ENCODE measurements around the gene TPD52L2. TPM values are rescaled to one million over a fixed set of nuclear protein-coding genes. Genes with fewer than 3 reads are reported as not detected.

Gene TPD52L2
- total RNA-seq, 1 donor from 2014 or later: 112 TPM

DNA sequence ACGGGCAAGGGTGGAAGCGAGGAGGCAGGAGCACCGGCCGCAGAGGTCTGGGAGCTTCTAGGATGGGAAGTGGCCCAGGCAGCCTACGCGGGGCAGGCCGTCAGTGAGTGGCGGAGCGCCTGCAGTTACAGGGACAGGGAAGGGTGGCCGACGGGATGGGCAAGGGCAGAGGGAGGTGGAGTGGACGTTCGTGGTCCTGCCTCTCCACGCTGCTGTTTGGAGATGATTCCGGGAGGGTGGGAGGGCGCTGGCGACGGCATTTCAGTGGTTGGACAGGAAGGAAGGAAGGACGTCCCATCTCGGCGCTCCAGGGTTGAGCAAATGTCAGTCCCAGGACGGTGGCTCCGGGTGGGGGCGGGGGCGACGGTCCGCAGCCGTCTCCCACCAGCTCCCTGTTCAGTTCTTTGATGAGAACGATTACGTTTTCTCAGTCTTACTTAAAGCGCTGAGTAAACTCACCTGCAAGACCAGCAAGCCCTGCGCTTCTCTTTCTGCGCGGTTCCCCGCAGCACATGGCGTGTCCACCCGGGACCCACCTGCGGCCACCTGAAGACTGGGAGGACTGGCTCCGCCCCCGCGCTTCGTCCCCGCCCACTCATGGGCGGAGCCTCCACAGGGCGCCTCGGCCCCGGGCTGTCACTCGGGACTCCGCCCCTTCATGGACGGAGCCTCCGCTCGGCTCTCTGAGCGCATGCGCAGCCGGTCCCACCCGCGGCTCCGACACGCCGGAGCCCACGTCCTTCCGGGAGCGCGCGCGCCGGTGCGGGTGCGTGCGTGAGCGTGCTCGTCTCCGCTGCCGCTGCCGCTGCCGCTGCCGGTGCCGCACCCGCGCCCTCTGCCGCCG, 29.5 kb downstream of the TPD52L2 start, which contains the start of gene DNAJC5:
TSS of gene DNAJC5 (plus strand) at position 769 of the 844 bp plus-strand sequence. CDS start 33,220 bp downstream, outside the sequence.
- TF ChIP-seq CTCF (conservative IDR thresholded peaks at IDR 0.05; ENCODE audit: low read depth, low read length): no peak
- H3K4me3 ChIP-seq (ENCODE audit: low read depth, low read length): peak within 1 kb of the TSS; percentile 53
- DNase-seq (ENCODE audit: low read depth): no peak

GRCh38 chr20:63895202-63895951, 30.3 kb downstream of the TPD52L2 start:
- TF ChIP-seq CTCF (conservative IDR thresholded peaks at IDR 0.05; ENCODE audit: low read depth, low read length): no peak
- DNase-seq (ENCODE audit: low read depth): no peak

DNA sequence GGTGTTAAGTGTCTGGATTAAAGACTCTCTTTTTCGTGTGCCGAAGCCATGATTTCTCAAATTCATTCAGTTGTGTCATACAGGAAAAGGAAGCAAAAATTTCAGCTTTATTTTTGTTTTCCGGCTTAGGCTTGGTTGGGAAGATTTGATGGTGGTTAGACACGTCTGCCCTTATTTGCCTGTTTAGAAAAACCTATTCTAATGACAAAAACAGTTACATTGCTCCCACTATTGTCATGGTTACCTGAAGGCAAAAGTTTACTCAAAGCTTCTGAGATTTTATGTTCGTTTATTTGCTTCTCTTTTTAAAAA, 30.8 kb downstream of the TPD52L2 start:
- DNase-seq (ENCODE audit: low read depth): no peak
- no peak for TF ChIP-seq CTCF (conservative IDR thresholded peaks at IDR 0.05; ENCODE audit: low read depth, low read length)
- peak overlapping the region; percentile 53 for H3K4me3 ChIP-seq (ENCODE audit: low read depth, low read length)

More at GRCh38 chr20:63895202-63895951, 30.3 kb downstream of the TPD52L2 start:
- H3K4me3 ChIP-seq (ENCODE audit: low read depth, low read length): peak overlapping the region; percentile 53

- DNase-seq (ENCODE audit: low read depth): no peak
- no peak for TF ChIP-seq CTCF (conservative IDR thresholded peaks at IDR 0.05; ENCODE audit: low read depth, low read length)
- H3K4me3 ChIP-seq (ENCODE audit: low read depth, low read length): peak overlapping the region; percentile 53
These were observed 31.4 kb downstream of the TPD52L2 start for GRCh38 chr20:63896264-63897105.

DNA sequence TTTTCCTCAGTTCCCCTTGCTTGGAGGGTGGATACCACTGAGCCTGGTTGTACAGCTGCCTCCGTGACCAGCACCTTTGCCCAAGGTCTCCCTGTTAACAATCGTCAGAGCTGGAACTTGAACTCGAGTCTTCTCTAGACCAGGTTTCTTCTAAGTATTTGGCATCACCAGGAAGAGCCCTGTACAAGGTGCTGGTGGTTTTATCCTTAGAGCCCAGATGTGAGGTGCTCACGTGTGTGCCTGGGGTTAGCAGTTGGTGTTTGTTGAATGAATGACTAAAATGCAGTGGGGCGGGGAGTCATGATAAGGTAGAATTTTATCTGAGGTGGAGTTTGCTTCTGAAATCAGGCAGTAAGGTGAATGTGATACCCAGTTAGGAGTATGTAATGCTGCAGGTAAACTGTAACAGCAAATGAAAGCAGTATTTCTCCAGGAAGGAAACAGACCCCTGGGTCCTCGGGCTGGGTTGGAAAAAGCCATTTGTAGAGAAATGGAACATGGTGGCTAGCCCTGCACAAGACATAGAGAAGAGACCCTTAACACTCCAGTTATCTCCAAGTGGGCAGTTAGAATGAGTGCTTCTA, 33.0 kb downstream of the TPD52L2 start:
- DNase-seq (ENCODE audit: low read depth): no peak
- TF ChIP-seq CTCF (conservative IDR thresholded peaks at IDR 0.05; ENCODE audit: low read depth, low read length): no peak
- no peak overlapping the region for H3K4me3 ChIP-seq (ENCODE audit: low read depth, low read length)

DNA sequence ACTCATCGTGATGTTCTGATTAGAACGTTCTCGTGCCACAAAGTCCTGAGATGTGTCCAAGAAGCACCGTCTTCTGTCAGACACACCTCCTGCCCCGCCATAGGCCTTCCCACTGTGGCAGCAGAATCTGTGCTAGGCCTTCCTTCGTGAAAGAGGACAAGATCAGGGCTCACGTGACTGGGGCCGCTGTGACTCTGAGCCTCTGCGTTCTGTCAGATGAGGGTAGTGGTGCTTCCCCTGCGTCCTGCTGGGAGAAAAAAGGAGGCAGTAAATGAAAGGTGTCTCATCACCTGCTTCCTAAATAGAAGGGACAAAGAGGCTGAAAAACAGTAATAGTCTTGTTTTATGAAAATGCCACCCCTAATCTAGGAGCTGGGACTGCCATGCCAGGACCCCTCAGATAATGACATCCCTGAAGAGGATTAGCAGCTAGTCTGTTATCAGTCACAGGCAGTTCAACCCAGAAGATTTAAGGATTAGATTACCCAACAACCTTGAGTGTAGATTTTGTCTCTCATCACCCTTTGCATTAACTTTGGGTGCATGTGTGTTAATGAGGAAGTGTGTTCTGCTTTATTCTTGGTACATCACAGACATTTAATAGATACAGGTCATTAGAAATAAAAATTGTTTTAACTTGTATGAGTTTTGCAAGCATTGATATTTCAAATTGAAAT, 34.0 kb downstream of the TPD52L2 start:
- TF ChIP-seq CTCF (conservative IDR thresholded peaks at IDR 0.05; ENCODE audit: low read depth, low read length): no peak
- no peak overlapping the region for H3K4me3 ChIP-seq (ENCODE audit: low read depth, low read length)

More for the DNA sequence above, 34.0 kb downstream of the TPD52L2 start:
- no peak for DNase-seq (ENCODE audit: low read depth)
